Peyer's patch (tissue), 4 donors: ENCODE measurements around the gene OR52H1.

Experiments used
- CTCF ChIP-seq, 6 experiments: fragments of 450-650 bp in 4 of 6; fragments of 200-600 bp in 2 of 6; sonication (generic) in 1 of 6; IDR thresholded peaks; one replicate each; pipeline ENCODE4 v1.5.1; 2017 to 2019; ENCODE audit warnings: antibody characterized with exemption in 6 of 6, mild to moderate bottlenecking in 3 of 6, moderate library complexity in 1 of 6
- POLR2A ChIP-seq, 2 donors: fragments of 450-650 bp; IDR thresholded peaks; one replicate each; pipeline ENCODE4 v1.5.1; 2017; ENCODE audit warnings: antibody characterized with exemption in 2 of 2, mild to moderate bottlenecking in 2 of 2, moderate library complexity in 2 of 2

- no peak for TF ChIP-seq POLR2A (IDR thresholded peaks at IDR 0.05)
- TF ChIP-seq CTCF (IDR thresholded peaks at IDR 0.05), result no peak
Observed at GRCh38 chr11:5592615-5593014, 44.3 kb upstream of the OR52H1 start.
